ENCODE data around the gene TNNI3.

- TF ChIP-seq POLR2A (IDR thresholded peaks at IDR 0.05) (no peak), CTCF (IDR thresholded peaks at IDR 0.05) (no peak)
Observed at GRCh38 chr19:55186080-55186479, 28.5 kb upstream of the TNNI3 start.

All from ovary (tissue), 3 donors.